Hematopoietic multipotent progenitor cell treated with erythropoietin and hydrocortisone succinate and interleukin-3 and kit ligand, for 6 days (in vitro differentiated cells): ENCODE measurements around the gene PNPLA5.
A peak's percentile ranks its signal among the peaks of the same experiment; 100 is the strongest.

Experiments used
- DNase-seq: peaks from one replicate; pipeline ENCODE4 v3.0.0-alpha.2; 2015

PNPLA5 gene

GRCh38 chr22:43853328-43853931, 38.4 kb downstream of the PNPLA5 start:
- DNase-seq = peak; percentile 22

DNA sequence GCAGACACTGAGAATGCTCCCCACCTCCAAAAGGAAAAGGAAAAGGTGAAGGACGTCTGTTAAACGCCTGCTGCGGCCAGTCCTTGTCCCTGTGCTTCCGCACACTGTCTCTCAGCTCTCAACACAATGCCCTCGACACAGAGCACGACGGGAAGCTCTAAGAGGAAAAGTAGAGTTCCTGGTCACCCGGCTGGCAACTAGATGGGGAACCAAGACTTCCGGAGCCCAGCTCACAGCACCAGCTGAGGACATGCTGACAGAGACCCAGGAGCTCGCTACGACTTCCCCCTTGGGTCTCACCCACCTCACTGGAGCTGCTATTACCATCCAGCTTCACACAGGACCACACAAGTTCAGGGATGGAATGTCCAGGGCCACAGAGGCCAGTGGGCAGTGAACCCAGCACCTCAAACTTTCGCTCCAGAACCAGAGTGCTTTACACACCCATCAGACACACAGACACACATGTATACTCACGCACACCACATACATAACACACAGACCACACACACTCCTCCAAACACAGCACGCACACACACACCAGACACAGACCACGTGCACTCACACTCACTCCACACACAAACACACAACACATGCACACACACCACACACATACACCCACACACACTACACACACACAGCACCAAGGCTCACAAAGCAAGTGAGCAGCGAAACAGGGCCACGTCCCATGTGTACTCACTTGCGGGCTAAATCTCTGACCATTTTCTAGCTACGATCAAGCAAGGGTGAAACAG, 39.1 kb downstream of the PNPLA5 start:
- DNase-seq = no peak

DNA sequence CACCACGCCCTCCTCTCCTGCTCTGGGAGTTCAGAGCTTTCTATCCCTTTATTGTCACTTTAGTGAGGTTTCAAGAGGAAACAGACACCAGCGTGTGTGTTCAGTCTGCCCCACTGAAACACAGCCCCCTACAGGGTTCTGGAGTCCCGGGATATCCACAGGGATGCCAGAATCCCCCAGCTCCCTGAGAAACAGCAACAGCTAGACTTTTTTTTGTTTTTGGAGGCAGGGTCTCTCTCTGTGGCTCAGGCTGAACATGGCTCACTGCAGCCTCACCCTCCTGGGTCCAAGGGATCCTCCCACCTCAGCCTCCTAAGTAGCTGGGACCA, 39.9 kb downstream of the PNPLA5 start:
- no peak for DNase-seq

- no peak for DNase-seq
These were observed 40.5 kb downstream of the PNPLA5 start for GRCh38 chr22:43851058-43851978.

- no peak for DNase-seq
These were observed 41.3 kb downstream of the PNPLA5 start for GRCh38 chr22:43850529-43850928.

DNA sequence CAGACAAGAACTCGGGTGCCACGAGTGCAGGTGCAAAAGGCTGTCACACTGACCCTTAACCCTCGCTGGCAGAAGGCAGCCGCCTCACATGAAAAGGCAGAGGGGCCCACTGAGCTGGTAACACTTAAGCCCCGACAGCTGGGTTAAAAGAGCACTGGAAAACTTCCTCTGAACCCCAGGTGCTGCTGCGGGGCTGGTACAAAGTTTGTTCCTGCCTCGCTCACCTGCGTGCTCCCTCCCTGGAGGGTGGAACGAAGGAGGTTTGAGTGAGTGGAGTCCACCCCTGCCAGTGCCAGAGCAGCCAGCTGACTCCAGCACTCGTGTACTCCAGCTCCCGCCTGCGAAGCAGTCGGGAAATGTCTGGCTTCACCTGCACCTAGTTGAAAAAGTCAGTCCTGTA, 42.1 kb downstream of the PNPLA5 start:
- DNase-seq = no peak

- peak; percentile 33 for DNase-seq
These were observed 43.2 kb downstream of the PNPLA5 start for GRCh38 chr22:43848366-43849171.

DNA sequence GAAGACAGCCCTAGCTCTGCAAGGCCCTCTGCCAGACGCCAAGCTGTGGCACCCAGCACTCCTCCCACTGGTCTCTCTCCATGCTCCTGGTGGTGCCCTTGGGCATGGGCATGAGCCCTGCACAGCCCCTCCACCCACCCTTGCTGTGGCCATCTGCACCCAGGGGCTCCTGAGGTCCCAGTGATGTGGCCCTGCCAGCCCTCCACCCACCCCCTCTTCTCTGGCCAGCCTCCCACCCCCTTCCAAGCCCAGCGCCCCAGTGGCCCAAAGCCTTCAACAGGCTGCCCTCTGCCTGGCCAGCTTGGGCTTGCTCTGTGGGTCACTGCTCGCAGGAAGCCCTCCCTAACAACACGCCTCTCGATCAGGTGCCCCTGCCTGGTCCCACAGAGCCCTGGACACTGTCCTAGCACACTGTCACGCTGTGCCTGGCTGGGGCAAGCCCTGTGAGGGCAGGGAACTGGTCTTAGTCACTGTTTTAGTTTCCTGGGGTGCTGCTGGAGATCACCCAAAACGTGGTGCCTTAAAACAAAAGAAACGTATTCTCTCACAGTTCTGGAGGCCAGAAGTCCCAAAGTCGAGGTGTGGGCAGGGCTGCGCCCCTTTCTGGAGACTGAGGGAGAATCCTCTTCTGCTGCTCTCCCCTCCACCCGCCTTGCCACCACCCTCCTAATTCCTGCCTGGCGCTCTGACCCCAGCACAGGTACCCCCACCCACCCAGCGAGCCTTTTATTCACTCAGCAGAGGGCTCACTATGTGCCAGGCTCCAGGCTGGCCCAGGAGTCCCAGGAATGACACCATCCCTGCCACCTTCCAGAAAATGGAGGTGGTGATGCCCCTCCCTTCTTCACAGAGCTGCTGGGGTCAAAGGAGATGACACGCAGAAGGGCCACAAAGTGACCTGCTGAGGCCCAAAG, 44.2 kb downstream of the PNPLA5 start:
- DNase-seq = no peak

GRCh38 chr22:43846966-43847365, 44.8 kb downstream of the PNPLA5 start:
- no peak for DNase-seq

DNA sequence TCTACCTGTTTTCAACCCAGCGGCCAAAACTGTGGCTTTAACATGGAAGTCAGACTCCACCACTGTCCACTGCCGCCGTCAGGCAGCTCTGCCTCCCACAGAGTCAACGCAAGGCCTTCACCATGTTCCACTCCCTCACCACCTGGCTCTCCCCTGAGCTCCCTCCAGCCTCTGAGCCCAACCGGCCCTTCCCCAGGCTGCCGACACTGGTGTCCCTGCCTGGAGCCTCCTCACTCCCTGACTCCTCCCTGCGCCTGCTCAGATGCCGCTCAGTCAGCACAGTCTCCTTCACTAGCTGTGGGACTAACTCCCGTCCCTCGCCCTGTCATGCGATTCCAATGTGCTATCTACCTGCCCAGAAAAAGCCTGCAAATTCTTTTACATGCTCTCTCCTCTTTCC, 45.8 kb downstream of the PNPLA5 start:
- no peak for DNase-seq

DNA sequence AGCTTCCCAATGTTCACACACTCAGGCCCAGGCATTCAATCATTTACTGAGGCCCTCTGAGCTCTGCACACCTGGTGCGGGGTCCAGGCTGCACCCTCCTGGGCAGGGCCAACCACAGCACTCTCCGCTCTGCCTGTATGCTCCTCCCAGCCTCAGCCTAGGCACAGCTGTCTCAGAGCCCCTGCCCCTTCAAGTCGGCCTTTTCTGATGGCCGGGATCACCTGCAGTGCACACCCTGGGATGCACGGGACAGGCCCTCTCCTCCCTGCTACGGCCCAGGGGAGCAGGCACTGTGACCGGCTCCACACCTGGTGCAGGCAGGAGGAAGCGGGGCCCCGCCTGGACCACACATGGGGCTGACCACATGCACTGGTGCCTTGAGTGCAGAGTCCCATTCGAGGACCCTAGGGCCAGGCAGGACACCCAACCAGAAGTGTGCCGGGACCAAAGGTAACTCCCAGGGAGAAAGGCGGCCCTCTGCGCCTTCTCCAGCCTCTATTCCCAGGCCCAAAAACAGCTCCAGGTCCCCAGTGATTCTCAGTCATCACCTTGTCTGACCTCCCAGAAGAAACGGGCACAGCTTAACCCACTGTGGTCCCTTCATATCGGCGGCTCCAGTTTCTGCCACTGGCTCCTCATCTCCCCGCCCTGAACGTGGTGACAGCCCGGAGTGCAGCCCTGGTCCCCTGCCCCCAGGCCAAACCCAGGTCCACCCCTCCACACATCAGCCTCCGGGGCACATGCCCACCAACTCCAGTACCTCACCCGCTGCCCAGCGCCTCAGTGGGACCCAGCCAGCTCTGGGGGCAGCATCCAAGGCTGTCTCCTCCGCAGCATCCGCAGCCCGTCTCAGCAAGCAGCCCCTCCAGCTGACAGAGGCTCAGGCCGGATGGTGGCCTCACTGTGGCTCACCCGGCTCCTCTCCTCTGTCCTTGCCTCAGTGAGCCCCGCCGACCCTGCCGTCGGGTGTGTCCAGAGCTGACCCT, 47.0 kb downstream of the PNPLA5 start:
- no peak for DNase-seq

GRCh38 chr22:43843783-43844530, 47.9 kb downstream of the PNPLA5 start:
- no peak for DNase-seq

GRCh38 chr22:43841742-43842141, 50.1 kb downstream of the PNPLA5 start:
- no peak for DNase-seq

DNA sequence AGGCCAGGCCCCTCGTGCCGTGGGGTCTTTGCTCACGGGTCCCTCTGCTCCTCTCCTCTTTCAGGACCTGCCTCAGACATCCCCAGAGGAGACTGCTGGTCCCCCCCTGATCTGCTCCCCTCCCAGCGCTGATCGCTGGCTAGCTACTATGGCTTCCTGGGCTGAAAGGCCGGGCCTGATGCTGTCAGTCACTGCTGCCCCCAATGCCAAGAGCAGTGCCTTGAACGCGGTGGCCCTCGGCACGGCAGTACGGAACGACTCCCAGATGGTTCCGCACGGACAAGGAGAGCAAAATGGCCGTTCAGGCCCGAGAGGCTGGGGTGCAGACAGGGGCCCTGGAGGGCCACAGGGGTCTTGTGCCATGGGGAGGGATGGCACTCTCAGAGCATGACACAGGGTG, 51.0 kb downstream of the PNPLA5 start:
- DNase-seq = no peak

GRCh38 chr22:43840431-43840830, 51.4 kb downstream of the PNPLA5 start:
- DNase-seq = no peak

- DNase-seq = no peak
These were observed 52.0 kb downstream of the PNPLA5 start for GRCh38 chr22:43839781-43840180.

DNA sequence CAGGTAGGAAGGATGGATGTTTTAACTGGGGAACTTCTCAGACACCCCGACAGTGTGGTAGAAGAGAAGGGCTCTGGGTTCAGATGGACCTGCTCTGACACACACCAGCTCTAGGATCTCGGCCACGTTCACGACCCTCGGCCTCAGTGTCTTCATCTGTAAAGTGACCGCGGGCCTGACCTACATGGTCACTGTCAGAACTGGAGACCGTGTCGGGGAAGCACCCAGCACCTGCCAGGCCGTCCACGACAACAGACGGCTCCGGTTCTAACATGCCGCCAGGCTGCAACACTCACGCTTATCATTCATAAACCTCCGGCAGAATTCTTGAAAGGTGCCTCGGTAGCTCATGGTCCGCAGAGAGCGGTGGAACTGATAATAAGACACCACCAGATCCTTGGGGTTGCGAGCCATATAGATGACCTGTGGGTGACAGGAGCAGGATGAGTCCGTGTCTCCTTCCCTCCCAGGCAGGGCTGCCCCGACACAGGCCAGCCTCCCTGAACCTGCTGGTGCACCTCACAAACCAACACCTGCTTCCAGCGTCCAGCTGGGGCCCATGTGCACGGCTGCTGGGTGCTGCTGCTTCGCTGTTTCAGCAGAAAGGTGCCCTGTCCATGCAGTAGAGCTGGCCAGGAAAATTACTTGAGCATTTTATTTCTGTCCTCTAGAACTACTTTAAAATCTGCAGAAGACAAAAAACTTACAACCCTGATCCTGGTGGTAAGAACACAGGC, 53.1 kb downstream of the PNPLA5 start:
- no peak for DNase-seq

- no peak for DNase-seq
These were observed 53.7 kb downstream of the PNPLA5 start for GRCh38 chr22:43838161-43838560.

- no peak for DNase-seq
These were observed 54.1 kb downstream of the PNPLA5 start for GRCh38 chr22:43837666-43838065.
